UCSD-AML1 (cell line): ENCODE results near the gene DDAH1.

Experiments
- DNase-seq: peaks from one replicate; lab custom pipeline; 2025; ENCODE audit not compliant: unreplicated experiment; lab: John Stamatoyannopoulos, UW

The DDAH1 gene

GRCh38 chr1:85445906-85446305 lies 19.1 kb downstream of the DDAH1 start:
- DNase-seq: no peak

DNA sequence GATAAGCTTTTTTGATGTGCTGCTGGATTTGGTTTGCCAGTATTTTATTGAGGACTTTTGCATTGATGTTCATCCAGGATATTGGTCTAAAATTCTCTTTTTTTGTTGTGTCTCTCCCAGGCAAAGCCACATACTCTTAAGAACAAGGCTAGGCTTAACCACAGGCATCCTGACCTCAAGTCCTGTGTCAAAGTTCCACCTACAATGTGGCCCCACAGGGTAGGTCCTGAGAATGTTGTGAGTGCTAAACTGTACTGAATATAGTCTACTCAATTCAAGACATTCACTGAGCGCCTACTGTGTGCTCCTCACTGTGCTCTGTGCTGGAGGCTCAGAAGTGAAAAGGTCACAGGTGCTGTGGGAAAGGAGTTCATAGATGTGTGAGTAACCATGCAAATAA lies 20.6 kb downstream of the DDAH1 start:
- DNase-seq: no peak

- DNase-seq: no peak
These were observed 24.3 kb downstream of the DDAH1 start for GRCh38 chr1:85440612-85441011.

DNA sequence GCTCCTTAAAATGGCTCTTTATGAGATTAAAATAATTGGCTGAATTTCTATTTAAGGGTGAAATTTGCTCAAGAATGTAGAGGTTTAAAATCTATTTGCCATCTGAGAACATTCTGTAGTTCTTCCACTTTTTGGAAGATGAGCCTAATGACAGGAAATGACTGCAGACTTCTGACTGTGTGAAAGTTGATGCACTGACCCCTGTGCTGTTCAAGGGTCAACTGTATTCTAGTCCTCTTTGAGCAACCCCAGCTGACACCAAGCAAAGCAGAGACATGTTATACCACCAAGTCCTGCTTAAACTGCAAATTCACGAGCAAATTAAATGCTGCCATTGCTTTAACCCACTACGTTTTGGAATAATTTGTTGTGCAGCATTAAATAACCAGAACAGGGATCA lies 26.6 kb downstream of the DDAH1 start:
- DNase-seq: no peak

GRCh38 chr1:85437139-85437538 lies 27.8 kb downstream of the DDAH1 start:
- no peak for DNase-seq

GRCh38 chr1:85433096-85433495 lies 31.9 kb downstream of the DDAH1 start:
- DNase-seq: no peak

DNA sequence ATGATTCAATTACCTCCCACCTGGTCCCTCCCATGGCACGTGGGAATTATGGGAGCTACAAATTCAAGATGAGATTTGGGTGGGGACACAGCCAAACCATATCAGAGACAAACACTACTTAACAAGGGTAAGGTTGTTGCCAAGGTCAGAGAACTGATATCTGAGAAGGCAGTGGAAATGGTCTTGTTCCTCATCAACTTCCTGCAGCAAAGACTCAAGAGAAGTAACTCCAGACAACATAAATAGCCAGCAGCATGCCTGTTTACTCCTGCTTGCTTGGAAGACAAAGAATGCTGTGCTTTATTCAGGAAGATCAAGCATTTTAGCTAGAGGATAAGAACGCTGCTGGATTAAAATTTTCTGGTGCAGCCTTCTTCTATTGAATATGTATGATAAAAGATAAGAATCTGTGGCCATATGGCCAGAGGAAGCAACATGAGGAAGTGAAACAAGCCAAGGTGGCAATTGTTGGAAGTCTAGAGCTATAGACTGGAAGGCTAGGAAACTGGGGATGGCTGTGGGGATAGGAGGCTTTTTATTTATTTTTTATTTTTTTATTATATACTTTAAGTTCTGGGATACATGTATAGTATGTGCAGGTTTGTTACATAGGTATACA lies 36.4 kb downstream of the DDAH1 start:
- no peak for DNase-seq

DNA sequence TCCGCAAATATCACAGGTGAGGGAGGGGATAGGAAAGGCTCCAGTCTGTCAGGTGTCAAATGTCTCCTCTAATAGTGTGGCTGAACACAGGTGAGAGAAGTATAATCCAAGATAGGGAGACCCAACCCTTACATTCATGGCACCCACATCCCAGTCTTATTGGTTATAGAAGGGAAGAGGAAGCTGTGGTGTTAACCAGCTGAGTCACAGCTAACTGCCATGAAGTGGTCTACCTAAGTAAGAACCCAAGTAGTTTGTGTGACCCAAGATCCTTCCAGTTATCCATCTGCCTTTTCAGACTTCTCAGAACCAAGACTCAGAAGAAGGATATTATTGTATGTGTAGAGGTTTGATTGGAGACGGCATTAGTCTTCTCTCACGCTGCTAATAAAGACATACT lies 37.1 kb downstream of the DDAH1 start:
- no peak for DNase-seq

DNA sequence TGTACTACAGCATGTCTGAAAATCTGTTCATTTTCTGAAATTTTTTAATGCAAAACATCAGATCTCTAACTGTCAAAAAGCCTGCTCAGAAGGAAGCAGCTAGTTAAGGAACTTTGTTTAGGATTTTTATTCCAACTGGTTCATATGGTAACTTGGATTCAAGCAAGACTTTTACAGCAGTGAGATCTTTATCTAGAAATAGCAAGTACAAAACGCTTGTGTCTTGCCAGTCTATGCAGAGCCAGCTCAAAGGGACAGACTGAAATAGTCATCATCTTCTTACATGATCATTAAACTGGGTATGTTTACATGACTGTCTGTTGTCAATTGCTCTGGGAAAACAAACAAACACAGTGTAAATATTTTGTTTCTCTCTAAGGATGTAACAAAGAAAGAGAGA lies 37.6 kb downstream of the DDAH1 start:
- DNase-seq: no peak

- DNase-seq: no peak
These were observed 43.8 kb downstream of the DDAH1 start for GRCh38 chr1:85421179-85421578.

GRCh38 chr1:85420199-85420598 lies 44.8 kb downstream of the DDAH1 start:
- DNase-seq: no peak

DNA sequence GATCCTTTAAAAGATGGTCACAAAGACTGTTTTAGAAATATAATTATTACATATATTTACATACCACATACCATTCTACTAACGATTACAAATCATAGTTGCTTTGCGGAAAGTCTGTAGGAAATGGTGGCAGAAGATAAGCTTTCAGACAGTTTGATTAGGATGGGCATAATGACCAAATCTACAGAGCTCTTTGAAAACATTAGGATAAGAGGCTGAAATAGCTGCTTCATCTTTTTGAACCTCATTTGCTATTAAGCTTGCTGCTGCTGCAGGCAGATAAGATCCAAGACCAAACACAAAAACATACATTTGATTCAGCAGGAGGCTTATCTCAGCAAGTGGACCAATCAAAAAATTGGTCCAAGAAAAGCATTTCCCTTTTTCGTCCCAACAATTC lies 47.1 kb downstream of the DDAH1 start:
- no peak for DNase-seq

DNA sequence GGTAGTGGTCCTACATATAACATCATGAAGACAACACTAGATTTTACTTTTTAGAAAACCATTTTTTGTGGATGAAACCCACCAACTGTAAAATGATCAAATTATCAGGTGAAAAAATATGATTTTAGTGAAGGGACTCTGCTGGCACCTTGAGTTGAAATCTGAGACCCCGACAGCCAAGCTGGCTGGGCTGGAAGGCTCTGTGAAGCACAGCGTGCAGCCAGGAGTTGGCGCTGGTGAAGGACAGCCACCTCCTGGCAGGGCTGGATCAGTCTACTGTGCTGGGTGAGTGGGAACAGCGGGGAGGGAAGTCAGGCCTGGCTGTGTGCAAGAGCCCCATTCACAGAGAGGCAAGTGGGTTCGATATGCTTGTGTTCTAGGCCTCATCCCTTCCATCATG lies 47.9 kb downstream of the DDAH1 start:
- no peak for DNase-seq

DNA sequence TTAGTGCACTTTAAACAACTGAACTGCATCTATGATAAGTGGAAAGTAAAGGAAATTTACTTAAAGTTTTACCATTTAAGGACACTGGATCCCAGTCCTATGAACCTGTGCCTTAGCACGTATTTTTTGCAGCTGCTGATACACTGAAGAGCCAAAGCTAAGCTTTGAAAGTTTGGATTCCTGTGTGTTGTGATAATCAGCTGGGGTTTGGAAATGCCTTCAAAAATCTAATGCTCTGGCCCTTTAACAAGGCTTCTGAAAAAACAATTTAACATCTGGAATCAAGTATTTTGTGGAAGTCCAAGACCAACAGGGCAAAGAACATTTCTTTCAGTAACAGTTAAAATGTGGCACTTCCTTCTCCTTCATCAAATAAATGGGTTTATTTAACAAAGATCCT lies 51.8 kb downstream of the DDAH1 start:
- no peak for DNase-seq

DNA sequence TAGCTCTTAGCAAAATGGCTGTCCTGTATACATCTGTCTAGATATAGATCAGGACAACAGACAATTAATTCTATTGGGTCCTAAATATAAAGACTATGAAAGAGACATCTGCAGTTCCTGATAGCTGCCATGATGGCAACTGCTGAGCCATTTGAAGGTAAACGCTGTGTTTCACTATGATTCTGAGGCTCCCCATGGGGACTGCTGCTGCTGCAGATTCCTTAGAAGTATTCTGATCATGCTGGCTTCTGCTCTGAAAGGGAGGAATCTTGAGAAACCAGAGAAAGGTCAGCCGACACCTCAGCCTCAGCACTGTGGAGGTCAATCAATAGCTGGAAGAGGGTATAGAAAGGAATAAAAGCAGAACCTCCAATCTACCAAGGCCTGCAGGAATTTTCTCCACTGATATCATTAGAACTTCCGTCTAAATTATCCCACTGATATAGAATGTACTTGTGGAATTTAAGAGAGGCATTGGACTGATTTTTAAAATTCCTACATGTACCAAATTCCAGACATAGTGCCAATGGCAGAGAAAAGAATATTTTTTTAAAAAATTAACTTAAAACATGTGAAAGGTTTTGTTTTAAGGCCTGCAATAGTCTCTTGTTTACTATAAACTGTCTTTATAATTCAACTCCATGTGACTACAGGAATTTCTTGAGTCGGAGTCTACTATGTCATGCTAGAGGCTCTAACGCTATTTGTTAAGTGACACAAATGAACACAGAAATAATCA lies 53.2 kb downstream of the DDAH1 start:
- no peak for DNase-seq

GRCh38 chr1:85409516-85409915 lies 55.4 kb downstream of the DDAH1 start:
- DNase-seq: no peak

DNA sequence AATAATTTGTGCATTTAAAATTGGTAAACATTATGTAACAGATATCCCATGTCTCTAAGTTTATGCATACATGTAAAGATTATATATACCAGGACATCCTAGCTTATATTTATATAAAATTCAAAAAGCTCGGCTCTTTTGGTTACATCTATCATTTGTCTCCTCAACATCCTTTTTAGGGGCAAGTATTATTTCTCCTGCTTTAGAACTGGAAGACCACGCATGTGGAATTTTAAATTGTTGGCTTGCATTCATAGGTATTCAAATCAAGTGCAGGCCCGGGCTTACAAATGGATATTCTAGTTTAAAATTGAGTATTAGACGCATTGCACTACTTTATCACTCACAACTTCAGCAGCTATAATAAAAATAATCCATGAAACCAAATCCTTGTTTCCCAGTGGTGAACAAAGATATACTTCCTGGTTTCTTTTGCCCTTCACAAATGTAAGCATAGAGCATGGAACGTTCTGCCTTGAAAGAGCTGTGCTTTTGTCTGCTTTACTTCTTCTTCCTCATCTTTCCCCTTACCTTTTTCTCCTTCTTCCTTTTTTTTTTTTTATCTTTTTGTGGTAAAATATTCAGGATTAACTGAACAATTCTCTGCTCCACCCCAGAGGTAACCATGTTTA lies 57.1 kb downstream of the DDAH1 start:
- DNase-seq: no peak

- no peak for DNase-seq
These were observed 57.9 kb downstream of the DDAH1 start for GRCh38 chr1:85406887-85407533.

DNA sequence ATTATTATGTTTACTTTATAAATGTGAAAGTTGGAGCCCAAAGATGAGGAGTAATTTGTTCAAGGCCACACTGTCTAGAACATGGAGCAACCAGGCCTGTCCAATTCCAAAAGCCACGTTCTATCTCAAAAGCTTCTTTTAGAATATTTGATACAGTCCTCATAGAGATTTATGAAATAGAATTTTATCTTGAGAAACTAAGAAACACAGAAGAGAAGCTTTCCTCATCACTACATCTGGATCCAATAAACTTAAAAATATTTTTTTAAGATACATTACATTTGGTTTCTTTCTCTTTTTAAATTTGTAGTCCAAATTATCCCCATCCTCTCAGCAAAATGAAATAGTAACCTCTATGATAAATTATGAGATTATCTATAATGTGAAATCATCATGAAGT lies 58.9 kb downstream of the DDAH1 start:
- DNase-seq: no peak

DNA sequence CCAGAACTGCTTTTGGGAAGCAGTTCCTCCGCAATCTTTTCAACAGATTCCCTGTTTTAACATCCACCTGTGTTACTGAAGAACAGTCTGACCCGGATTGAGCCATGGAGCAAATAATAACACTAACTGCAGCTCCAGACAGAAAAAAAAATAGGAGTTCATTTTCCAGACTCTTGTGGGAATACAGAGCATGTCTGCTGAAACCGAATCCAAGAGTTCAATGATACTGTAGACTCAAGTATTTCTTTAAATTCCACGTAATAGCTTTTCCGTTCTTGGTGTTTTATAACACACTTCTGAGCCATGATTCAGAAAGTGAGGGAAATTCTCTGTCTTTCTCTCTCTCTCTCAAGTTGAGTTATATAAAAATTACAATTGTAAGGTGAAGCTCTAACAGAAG lies 60.6 kb downstream of the DDAH1 start:
- no peak for DNase-seq

- no peak for DNase-seq
These were observed 66.4 kb downstream of the DDAH1 start for GRCh38 chr1:85398391-85399064.
